Endothelial cell of umbilical vein (primary cell): ENCODE measurements around the gene AKAP8. TPM values are rescaled to one million over a fixed set of nuclear protein-coding genes. Genes with fewer than 3 reads are reported as not detected.

Experiments
- BruUV-seq: library from RNA; stranded (reverse); fragments of 400-500 nt; replicated peaks from 2 replicates; lab custom pipeline; 2021; lab: Mats Ljungman, UMichigan
- CTCF ChIA-PET: fragments of 300-600, 350-600 bp; sonication (Branson Sonifier 250); formaldehyde crosslinking; loops from one replicate; lab custom pipeline; 2021; ENCODE audit warnings: antibody characterized with exemption, inconsistent platforms; lab: Charles Lee
- POLR2A ChIA-PET: fragments of 300-600, 350-600 bp; sonication (Branson Sonifier 250); formaldehyde crosslinking; loops from one replicate; lab custom pipeline; 2021; ENCODE audit warnings: antibody characterized with exemption, inconsistent platforms; lab: Charles Lee
- DNase-seq: peaks from one replicate; pipeline ENCODE4 v3.0.0-alpha.2; 2011; ENCODE audit warnings: low read depth, low spot score
- FAIRE-seq: peaks from 2 replicates; lab custom pipeline; 2011; peaks lifted over from hg19 to GRCh38; lab: Jason Lieb, UNC
- H2AFZ ChIP-seq: 2 replicates; pipeline ENCODE4 v1.6.0; 2012; ENCODE audit warnings: low read depth, low read length, control low read depth, inconsistent platforms
- H3K27ac ChIP-seq: 2 replicates; pipeline ENCODE4 v1.5.1; 2011; ENCODE audit warnings: low read depth, mild to moderate bottlenecking, control low read depth, low read length, moderate library complexity; ENCODE audit not compliant: insufficient read depth
- H3K27me3 ChIP-seq, 2 experiments: 2 replicates each; pipeline versions ENCODE4 v1.6.0 to v1.6.1; 2011; ENCODE audit warnings: low read length in 2 of 2, mixed read lengths in 1 of 2; ENCODE audit not compliant: control insufficient read depth in 2 of 2, insufficient read depth in 2 of 2
- H3K36me3 ChIP-seq, 2 experiments: 2 replicates in 1 of 2; 3 replicates in 1 of 2; pipeline ENCODE4 v1.5.1; 2011; ENCODE audit warnings: low read length in 2 of 2, mild to moderate bottlenecking in 1 of 2, moderate library complexity in 1 of 2; ENCODE audit not compliant: control insufficient read depth in 2 of 2, insufficient read depth in 2 of 2; ENCODE audit errors: extremely low read depth in 1 of 2
- H3K4me1 ChIP-seq: 3 replicates; pipeline ENCODE4 v1.5.1; 2011; ENCODE audit warnings: mild to moderate bottlenecking, low read length; ENCODE audit not compliant: control insufficient read depth, insufficient read depth; ENCODE audit errors: extremely low read depth
- H3K4me2 ChIP-seq: 2 replicates; pipeline ENCODE4 v1.6.1; 2011; ENCODE audit warnings: low read length, control low read depth, mixed read lengths; ENCODE audit not compliant: insufficient read depth
- H3K4me3 ChIP-seq, 3 experiments: fragments of 200-600 bp in 1 of 3; sonication (generic), shearing (Covaris generic) in 1 of 3; replicated peaks in 1 of 3; 2 replicates each; pipeline ENCODE4 v1.5.1; 2011 to 2016; ENCODE audit warnings: control low read depth in 3 of 3, low read length in 3 of 3, mild to moderate bottlenecking in 2 of 3, inconsistent platforms in 1 of 3, low read depth in 1 of 3, moderate library complexity in 1 of 3; ENCODE audit not compliant: insufficient read depth in 1 of 3
- H3K79me2 ChIP-seq: 2 replicates; pipeline ENCODE4 v1.6.0; 2012; ENCODE audit warnings: low read length, inconsistent platforms; ENCODE audit not compliant: control insufficient read depth, insufficient read depth
- H3K9ac ChIP-seq: replicated peaks from 2 replicates; pipeline ENCODE3; 2011; ENCODE audit warnings: low read length, control low read depth; ENCODE audit not compliant: insufficient read depth; ENCODE audit errors: extremely low read depth
- H3K9me1 ChIP-seq: replicated peaks from 3 replicates; pipeline ENCODE4 v1.6.0; 2011; ENCODE audit warnings: mild to moderate bottlenecking, low read length; ENCODE audit not compliant: control insufficient read depth, insufficient read depth; ENCODE audit errors: extremely low read depth
- H3K9me3 ChIP-seq: replicated peaks from 2 replicates; pipeline ENCODE4 v1.5.1; 2012; ENCODE audit warnings: low read length, inconsistent platforms; ENCODE audit not compliant: control insufficient read depth, insufficient read depth
- H4K20me1 ChIP-seq: replicated peaks from 2 replicates; pipeline ENCODE3; 2011; ENCODE audit warnings: mild to moderate bottlenecking, low read length; ENCODE audit not compliant: control insufficient read depth, insufficient read depth; ENCODE audit errors: extremely low read depth
- EZH2 ChIP-seq: IDR thresholded peaks from 2 replicates; pipeline ENCODE4 v1.6.1; 2012; ENCODE audit warnings: borderline replicate concordance, low read depth, mild to moderate bottlenecking, moderate library complexity, low read length, inconsistent platforms; ENCODE audit not compliant: severe bottlenecking
- GATA2 ChIP-seq: IDR thresholded peaks from 2 replicates; pipeline ENCODE4 v1.7.0; 2011; ENCODE audit warnings: low read depth, mild to moderate bottlenecking, moderate library complexity, mixed read lengths, low read length; ENCODE audit not compliant: insufficient read length, insufficient read depth
- POLR2A ChIP-seq: IDR thresholded peaks from 2 replicates; pipeline ENCODE4 v1.6.1; 2012; ENCODE audit warnings: low read depth, mild to moderate bottlenecking, control low read depth, low read length
- POLR2AphosphoS5 ChIP-seq: IDR thresholded peaks from 2 replicates; pipeline ENCODE4 v1.6.1; 2012; ENCODE audit warnings: low read depth, mild to moderate bottlenecking, control low read depth, low read length, moderate library complexity; ENCODE audit not compliant: insufficient read depth
- dilution Hi-C: fragments of 300-500 bp; cut with MboI; formaldehyde crosslinking; loops from one replicate; pipeline ENCODE4 v1.15.0; 2019; ENCODE audit warnings: low sequenced_read_pairs; ENCODE audit not compliant: extremely low pct_ligation_motif_present
- intact Hi-C: fragments of 100-400 bp; cut with micrococcal nuclease; formaldehyde crosslinking; loops from one replicate; pipeline ENCODE4 v1.10.0; 2022
- polyA plus RNA-seq, 4 experiments: library from polyadenylated mRNA; depleted of rRNA in 3 of 4; stranded (reverse) in 3 of 4; unstranded in 1 of 4; fragments of >200 nt; gene quantifications; 2 replicates each; pipeline versions ENCODE4 v1.2.1 to v1.2.3, GENCODE V29; 2011 to 2012; ENCODE audit warnings: missing spikeins in 1 of 4
- total RNA-seq: library from RNA; stranded (reverse); gene quantifications from 2 replicates; pipeline ENCODE4 v1.2.3, GENCODE V29; 2021
- TF ChIP-seq, protein P1 (sequence below), 2 donors: IDR thresholded peaks; 1 replicate in 1 of 2; 2 replicates in 1 of 2; pipeline ENCODE4 v1.5.1; 2011; ENCODE audit warnings: low read length in 2 of 2, mild to moderate bottlenecking in 2 of 2, moderate library complexity in 2 of 2, control low read depth in 1 of 2, inconsistent platforms in 1 of 2, low read depth in 1 of 2; ENCODE audit not compliant: insufficient read depth in 1 of 2; ENCODE audit errors: extremely low read depth in 1 of 2

The AKAP8 gene
- total and polyA plus RNA-seq, 2 donors (not counting 3 experiments of a cell fraction or from before 2014, with no cell fraction given) = 16.4 to 44.1 TPM

DNA sequence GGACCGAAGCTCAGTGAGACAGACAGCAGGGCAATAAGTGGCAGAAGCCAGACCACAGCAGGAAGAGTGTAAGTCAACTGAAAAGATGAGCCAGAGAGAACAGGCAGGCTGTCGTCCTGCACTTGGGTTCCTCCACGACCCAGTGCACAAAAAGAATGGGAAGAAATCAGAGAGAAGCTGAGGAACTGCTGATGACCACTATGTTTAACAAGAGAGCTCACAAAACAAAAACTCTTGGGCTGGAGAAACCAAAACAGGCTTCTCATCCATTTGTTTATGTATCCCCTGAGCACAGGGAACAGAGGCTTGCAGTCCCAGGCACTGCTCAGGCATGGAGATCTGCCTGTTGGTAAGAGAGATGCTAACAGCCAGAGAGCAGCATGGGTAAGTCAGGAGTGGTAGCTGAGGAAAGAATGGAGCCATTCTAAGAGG lies 25.2 kb upstream of the AKAP8 start:
- dilution Hi-C loops (no loop called here), intact Hi-C loops (no loop called here)
- Histone ChIP-seq H3K9ac (no peak overlapping the region), H3K4me1 (no peaks in the 10 kb centered on the region), H2AFZ (no peak overlapping the region), H3K36me3 (peaks cover 3 to 39% of the 10 kb centered on the region in 2 experiments), H3K9me1 (no peaks in the 10 kb centered on the region), H3K4me2 (no peak overlapping the region), H3K4me3 (no peak overlapping the region), H3K27ac (no peak overlapping the region), H3K27me3 (no peaks in the 10 kb centered on the region), H3K9me3 (no peaks in the 10 kb centered on the region), H3K79me2 (peaks cover 69% of the 10 kb centered on the region), H4K20me1 (peaks cover 3% of the 10 kb centered on the region)
- TF ChIP-seq POLR2AphosphoS5 (no peak), EZH2 (no peak), GATA2 (no peak), POLR2A (no peak)
- TF ChIP-seq, protein P1, sequence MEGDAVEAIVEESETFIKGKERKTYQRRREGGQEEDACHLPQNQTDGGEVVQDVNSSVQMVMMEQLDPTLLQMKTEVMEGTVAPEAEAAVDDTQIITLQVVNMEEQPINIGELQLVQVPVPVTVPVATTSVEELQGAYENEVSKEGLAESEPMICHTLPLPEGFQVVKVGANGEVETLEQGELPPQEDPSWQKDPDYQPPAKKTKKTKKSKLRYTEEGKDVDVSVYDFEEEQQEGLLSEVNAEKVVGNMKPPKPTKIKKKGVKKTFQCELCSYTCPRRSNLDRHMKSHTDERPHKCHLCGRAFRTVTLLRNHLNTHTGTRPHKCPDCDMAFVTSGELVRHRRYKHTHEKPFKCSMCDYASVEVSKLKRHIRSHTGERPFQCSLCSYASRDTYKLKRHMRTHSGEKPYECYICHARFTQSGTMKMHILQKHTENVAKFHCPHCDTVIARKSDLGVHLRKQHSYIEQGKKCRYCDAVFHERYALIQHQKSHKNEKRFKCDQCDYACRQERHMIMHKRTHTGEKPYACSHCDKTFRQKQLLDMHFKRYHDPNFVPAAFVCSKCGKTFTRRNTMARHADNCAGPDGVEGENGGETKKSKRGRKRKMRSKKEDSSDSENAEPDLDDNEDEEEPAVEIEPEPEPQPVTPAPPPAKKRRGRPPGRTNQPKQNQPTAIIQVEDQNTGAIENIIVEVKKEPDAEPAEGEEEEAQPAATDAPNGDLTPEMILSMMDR (IDR thresholded peaks at IDR 0.05; ENCODE audit: extremely low read depth in 1 of 2, insufficient read depth in 1 of 2, low read depth in 1 of 2, low read length in 2 of 2) = no peak
- POLR2A ChIA-PET = no interaction called here
- CTCF ChIA-PET = interaction anchor here (1.2 kb wide), 1 partner anchor 151 kb away, joined by 4 read pairs; no protein-coding TSS in a partner anchor
- DNase-seq = no peak
- no peak for FAIRE-seq
- no TSS peak for BruUV-seq
